Activated naive CD8-positive, alpha-beta T cell treated with anti-CD3 and anti-CD28 coated beads for 36 hours (primary cell): ENCODE measurements around the gene MAP3K14. TPM values are rescaled to one million over a fixed set of nuclear protein-coding genes. Genes with fewer than 3 reads are reported as not detected.

ENCODE experiments used
- DNase-seq: peaks from one replicate; pipeline ENCODE4 v3.0.0; 2021
- H3K27ac Mint-ChIP-seq: one replicate; pipeline ENCODE4 v1.8.0; 2022; ENCODE audit warnings: mild to moderate bottlenecking, moderate library complexity, mixed read lengths
- H3K27me3 Mint-ChIP-seq: one replicate; pipeline ENCODE4 v1.8.0; 2022; ENCODE audit warnings: mild to moderate bottlenecking, mixed read lengths
- H3K36me3 Mint-ChIP-seq: one replicate; pipeline ENCODE4 v1.8.0; 2021; ENCODE audit warnings: mild to moderate bottlenecking, mixed read lengths
- H3K4me1 Mint-ChIP-seq: one replicate; pipeline ENCODE4 v1.8.0; 2021; ENCODE audit warnings: mixed read lengths
- H3K4me3 Mint-ChIP-seq: one replicate; pipeline ENCODE4 v1.8.0; 2022; ENCODE audit warnings: mild to moderate bottlenecking, moderate library complexity, mixed read lengths
- H3K9me3 Mint-ChIP-seq: one replicate; pipeline ENCODE4 v1.8.0; 2022; ENCODE audit warnings: mixed read lengths
- total RNA-seq, 2 experiments: library from RNA; stranded (reverse); gene quantifications; one replicate each; pipeline ENCODE4 v1.2.3, GENCODE V29; 2021

The MAP3K14 gene
- total RNA-seq, 2 experiments from 2014 or later: 27.1 to 28.3 TPM

- no peaks in the 10 kb centered on the region for H3K9me3 Mint-ChIP-seq
- H3K27ac Mint-ChIP-seq: peak overlapping the region; percentile 91
- H3K36me3 Mint-ChIP-seq: peaks cover 51% of the 10 kb centered on the region
- H3K4me3 Mint-ChIP-seq: peak overlapping the region; percentile 96
- DNase-seq: no peak
- peaks cover 41% of the 10 kb centered on the region for H3K4me1 Mint-ChIP-seq
- H3K27me3 Mint-ChIP-seq: no peaks in the 10 kb centered on the region
These were observed 96.7 kb downstream of the MAP3K14 start for GRCh38 chr17:45220079-45220478.

GRCh38 chr17:45218895-45219661 is 97.7 kb downstream of the MAP3K14 start:
- Mint-ChIP-seq H3K4me1 (peaks cover 37% of the 10 kb centered on the region), H3K27ac (peak overlapping the region; percentile 91), H3K9me3 (no peaks in the 10 kb centered on the region), H3K4me3 (peak overlapping the region; percentile 96), H3K27me3 (no peaks in the 10 kb centered on the region), H3K36me3 (peaks cover 51% of the 10 kb centered on the region)
- peak; percentile 79 for DNase-seq

Other genes with a start within 250 kb of the MAP3K14 start
- 1 to 10 TPM; 2.7 to 3.8 TPM for gene PLCD3, start 184.5 kb downstream of the MAP3K14 start, total RNA-seq
- gene ACBD4, start 181.3 kb downstream of the MAP3K14 start, total RNA-seq: 1 to 10 TPM; 8.6 to 8.9 TPM
- 10 to 100 TPM; 36.0 to 36.5 TPM for gene HEXIM1, start 168.5 kb downstream of the MAP3K14 start, total RNA-seq
- 1 to 10 TPM; 4.8 to 5.6 TPM for gene HEXIM2, start 155.1 kb downstream of the MAP3K14 start, total RNA-seq
- gene FMNL1, start 95.1 kb downstream of the MAP3K14 start, total RNA-seq: 100 to 1,000 TPM; 215 to 219 TPM
- gene SPATA32, start 54.9 kb downstream of the MAP3K14 start, total RNA-seq: under 1 TPM; 0.62 to 0.68 TPM
- 10 to 100 TPM; 33.3 to 35.8 TPM for gene ARHGAP27, start 115.8 kb upstream of the MAP3K14 start, total RNA-seq
- gene PLEKHM1, start 173.7 kb upstream of the MAP3K14 start, total RNA-seq: 10 to 100 TPM; 19.5 to 20.1 TPM